Measurements from ENCODE around the gene CACHD1.
"Not testable (repeated sequence)": the region's sequence is repeated elsewhere in the genome, so short reads cannot be mapped to it uniquely, and the experiment has no call there.

The CACHD1 gene

GRCh38 chr1:64498325-64498724, 28.4 kb downstream of the CACHD1 start:
- FAIRE-seq, result no peak

GRCh38 chr1:64499011-64499410, 29.1 kb downstream of the CACHD1 start:
- FAIRE-seq, result no peak

DNA sequence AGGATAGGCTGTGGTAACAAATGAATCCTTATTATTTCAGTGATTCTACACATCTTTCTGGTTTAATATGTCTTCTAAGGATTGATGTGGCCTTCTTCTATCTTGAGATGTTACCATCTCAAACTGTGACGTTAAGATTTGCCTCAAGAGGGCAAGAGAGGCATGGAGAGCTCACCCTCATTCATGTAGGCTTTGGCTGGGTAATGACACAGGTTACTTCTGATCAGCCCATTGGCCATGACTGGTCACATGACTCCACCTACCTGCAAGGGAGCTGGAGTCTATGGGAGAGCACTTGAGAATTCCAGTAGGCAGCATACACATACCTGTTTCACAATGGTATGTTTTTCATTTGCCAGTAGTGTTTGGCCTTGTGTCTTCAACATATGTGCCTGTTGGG, 30.0 kb downstream of the CACHD1 start:
- no peak for FAIRE-seq

- FAIRE-seq, result no peak
Observed at GRCh38 chr1:64502083-64502482, 32.2 kb downstream of the CACHD1 start.

- no peak for FAIRE-seq
Observed at GRCh38 chr1:64502931-64503330, 33.0 kb downstream of the CACHD1 start.

GRCh38 chr1:64505232-64505943, 35.5 kb downstream of the CACHD1 start:
- FAIRE-seq, result no peak

DNA sequence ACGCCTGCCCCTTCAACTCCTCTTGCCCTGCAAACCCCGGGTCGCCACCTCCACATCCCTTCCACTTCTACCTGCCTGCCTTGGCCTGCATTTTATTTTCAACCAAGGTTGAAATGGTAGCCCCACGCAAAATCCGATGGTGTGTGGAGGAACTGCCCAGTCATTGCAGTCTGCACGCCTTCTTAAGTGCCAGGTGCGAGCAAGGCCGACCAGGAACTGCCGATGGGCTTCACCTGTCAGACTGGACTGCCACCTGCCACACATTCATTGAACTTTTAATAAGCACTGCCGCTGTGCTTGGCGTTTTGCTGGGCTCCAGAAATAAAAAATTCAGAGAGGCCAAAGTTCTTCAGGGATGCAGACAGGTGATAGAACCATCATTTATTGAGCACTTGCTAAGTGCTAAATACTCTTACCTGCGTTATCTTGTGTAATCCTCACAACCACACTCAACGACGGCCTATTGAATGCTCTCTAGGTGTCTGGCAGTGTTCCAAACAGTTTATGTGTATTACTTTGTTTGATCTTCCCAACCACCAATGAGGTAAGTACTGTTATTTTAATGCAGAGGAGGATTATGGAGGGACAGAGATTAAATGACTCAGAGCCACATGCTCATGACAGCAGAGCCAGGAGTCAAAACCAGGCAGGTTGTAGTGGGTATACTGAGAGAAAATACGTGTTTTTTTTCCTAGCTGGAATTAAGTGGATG, 36.2 kb downstream of the CACHD1 start:
- FAIRE-seq, result no peak

DNA sequence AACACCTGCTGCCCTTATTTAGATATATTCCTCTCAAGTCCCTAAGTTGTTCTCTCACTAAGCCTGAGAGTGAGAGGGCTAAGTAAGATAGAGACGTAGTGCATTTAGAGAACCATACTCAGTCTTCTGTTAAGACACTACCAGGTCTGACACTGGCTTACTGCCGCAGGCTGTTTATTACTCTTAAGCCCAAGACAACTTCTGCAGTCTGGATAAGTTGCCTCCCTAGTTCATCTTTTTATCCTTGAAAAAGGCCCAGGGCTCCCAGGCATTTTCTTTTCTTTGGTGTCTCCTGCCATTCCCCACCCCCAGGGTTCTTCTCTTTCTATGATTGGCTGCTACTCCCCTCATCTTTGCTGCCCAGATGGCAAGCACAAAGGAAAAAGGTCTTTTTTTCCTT, 38.7 kb downstream of the CACHD1 start:
- no peak for FAIRE-seq

DNA sequence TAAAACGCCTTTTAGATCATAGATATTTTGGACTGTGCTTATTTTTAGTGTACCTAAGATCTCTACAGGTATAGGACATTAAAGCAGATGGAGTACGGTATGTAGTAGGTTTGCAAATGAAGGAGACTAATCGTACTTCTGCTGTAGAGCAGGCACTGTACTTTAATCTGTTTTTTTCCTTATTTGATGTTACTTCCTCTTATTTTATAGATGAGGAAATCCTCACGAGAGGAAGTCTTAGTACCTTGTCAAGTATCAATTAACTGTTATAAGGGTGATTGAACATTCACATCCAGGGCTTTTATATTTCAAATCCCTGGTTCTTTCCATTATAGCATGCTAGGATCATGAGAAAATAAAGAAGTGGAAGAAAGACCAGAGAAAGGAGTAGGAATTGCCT, 41.1 kb downstream of the CACHD1 start:
- no peak for FAIRE-seq

DNA sequence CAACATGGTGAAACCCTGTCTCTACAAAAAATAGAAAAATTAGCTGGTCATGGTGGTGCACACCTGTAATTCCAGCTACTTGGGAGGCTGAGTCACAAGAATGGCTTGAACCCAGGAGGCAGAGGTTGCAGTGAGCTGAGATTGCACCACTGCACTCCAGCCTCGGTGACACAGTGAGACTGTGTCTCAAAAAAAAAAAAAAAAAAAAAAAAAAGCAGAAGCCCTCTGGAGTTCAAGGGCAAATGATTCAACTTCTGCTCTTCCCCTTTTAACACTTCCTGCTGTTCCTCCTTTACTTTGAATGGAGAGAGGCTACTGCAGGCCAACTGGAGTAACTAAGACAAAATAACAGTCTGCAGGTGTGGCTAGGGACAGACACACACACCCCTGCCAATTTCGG, 42.3 kb downstream of the CACHD1 start:
- FAIRE-seq, result not testable (repeated sequence)

DNA sequence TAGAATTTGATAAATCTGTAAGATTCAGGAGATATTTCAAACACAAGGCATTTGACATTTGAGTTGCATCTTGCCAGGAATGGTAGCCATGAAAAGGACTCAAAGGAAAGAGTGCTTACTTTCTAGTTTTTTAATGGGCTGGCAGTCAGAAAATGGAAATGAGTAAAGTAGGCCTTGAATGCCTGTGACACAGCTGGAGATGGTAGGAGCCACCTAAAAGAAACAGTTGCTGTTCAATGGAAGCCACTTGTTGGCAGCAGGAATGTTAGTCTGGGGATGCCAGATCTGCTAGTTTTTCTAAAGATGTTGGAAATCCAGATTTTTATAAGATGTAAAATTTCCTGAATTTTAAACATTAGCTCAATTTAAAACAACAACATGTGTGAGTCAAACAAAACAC, 43.6 kb downstream of the CACHD1 start:
- FAIRE-seq, result no peak

DNA sequence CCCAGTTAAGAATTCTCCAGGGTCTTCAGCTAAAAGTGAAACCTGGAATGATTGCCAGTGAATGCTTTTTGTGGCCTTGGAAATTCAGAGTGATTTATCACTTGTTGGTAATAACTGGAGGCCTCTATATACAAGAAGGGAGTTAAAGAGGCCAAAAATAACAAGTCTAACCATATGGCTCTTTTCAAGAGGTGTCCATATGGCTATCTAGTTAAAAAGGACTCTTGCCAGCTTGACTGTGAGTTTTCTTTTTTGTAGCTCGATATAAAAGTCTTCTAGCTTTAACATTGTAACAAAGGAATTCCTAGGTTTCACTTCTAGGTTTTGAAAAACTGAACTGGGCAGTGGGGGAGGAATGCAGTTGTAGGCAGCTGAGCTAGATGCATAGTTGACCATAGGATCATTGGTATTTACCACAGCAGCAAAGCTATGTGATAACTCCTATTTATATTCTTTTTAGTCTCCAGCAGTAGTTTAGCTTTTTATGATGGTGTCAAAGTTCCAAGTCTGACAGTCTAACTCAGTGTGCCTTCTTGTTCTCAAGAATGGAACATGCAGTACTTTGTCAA, 44.4 kb downstream of the CACHD1 start:
- FAIRE-seq, result no peak

DNA sequence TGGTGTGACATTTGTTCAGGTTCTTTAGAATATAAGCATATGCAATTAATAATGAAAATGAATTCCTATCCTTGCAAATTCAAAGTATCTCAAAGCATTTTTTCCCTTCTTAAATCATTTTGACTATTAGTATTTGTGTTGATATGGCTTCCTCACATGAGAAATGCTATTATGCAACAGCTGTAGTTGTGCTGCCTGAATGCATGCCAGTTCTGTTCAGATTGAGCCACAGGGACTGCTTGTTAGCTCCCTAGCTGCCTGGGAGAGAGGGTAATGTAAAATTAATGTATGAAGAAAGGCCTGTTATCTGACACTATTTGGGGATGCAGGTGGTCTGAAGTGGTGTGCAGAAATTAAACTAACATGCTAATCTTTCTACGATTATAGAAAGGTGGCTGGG, 45.5 kb downstream of the CACHD1 start:
- no peak for FAIRE-seq

DNA sequence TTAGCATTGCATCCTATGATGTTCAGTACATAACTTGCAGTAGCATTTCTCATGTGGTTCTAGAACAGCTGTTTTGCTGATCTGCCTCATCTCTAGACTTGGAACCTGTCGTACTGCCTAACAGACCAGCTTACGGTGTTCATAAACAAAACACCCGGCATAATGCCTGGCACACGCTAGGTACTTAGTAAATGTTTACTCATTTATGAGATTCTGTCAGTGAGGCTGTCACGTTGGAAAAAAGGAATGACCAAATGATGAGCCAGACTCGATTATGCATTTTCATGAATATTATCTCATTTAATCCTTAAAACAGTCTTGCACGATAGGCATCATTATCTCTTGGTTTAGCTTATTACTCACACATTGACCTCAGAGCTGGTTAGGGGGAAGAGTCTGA, 46.4 kb downstream of the CACHD1 start:
- FAIRE-seq, result no peak

- FAIRE-seq, result no peak
Observed at GRCh38 chr1:64516803-64517568, 47.1 kb downstream of the CACHD1 start.

DNA sequence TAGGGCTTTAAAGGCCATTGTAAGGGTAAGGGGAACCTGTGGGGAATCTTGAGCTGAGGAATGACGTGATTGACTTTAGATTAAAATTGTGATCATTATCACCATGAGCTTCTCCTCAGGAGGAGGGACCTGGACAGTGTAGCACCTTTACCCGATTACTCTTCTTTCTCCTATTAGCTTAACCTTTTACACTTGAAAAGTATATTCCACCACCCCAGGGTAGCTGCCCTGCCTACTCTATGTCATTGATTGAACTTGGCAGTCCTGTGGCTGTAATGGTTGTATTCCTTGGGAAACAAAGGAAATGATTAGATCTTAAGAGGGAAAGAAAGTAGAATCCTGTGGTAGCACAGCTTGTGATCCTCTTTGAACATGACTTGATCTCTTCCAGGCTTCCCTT, 47.7 kb downstream of the CACHD1 start:
- no peak for FAIRE-seq

DNA sequence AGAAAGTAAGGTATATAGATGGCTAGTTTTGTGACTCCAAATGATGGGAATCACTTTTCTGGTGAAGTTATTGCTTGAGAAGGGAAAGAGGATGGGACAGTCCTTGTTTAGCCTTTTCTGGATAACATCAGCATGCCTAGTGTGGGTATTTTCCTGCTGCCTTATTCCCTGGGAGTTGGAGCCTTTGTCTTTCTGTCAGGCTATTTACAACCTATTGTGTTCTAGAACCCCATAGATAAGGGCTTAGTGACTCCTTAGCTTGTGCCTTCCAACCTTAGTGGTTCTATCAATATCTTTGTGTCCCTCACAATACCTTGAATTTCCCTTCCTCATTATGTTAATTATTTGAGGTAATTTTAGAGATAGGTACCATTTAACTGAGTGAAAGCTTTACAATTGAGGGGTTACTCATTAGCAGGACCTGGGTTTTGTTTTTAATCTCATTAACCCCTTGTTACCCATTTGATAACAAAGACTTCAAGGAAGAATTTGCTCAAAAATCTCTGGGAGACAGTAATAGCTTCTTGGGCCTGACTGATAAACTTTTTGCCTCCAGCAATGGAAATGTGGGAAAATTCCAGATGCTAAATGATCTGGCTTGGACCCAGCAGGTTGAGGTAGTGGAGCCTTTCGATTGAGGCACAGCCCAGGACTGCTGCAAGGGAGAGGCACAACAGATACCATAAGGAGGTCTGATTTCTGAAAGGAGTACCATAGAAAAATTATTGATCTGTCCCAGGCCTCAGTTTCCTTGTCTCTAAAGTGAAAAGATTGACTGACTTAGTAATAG, 49.0 kb downstream of the CACHD1 start:
- FAIRE-seq, result no peak

- FAIRE-seq, result no peak
Observed at GRCh38 chr1:64519901-64520300, 50.0 kb downstream of the CACHD1 start.

- no peak for FAIRE-seq
Observed at GRCh38 chr1:64522740-64523139, 52.8 kb downstream of the CACHD1 start.

DNA sequence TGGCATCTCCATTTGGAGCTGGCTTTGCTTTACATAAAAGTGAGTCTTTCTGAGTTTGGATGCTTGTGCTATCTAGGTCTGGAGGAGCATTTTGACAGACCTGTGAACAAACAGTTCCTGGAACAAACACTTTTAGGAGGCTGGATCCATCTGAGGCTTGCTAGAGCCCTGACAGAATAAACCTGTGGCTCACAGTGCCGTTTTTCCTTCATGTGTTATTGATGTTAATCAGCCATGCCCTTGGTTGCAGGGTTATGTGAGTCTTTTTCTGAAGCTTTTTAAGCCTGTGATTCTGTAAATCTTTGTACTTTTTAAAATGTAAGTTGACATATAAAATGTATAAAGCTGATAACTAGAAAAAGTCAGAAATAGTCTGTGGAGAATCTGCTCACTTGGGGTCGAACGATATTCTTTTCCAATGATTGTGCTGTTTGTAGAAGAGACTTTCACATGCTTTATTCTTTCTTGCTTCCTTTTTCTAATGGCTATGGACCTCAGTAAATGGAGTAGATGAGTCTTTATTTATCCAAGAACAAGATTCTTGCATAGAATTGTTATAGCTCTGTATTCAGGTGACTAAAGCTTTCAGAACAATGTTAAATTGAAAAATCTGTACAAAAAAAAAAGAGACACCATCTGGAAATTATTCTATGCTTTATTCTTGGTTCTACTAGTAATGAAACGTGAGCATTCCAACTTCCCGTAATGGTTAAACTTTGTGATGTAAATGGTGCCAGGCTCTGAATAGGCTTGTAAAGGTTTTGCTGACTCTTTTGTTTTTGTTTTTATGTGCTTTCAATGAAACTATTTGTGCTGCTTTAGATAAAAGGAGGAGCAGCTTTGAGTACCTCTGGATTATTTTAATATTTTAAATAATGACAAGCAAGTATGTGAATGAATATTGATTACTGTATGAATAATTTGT, 53.7 kb downstream of the CACHD1 start:
- FAIRE-seq, result no peak

DNA sequence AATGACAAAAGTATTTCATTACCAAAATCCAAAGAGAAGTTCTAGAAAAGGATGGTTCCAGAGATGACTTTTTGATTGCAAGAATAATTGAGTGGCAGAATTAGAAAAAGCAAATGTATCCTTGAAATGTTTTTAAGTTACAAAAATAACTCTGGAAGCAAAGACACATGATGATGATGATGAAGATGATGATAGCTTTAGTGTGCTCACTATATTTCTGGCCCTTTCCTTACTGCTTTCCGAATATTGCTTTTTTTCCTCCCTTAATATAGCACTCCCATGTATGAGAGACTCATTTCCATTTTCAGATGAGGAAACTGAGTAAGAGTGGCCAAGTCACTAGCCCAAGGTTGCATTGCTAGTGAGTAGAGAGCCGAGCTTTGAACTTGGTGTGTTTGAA, 54.7 kb downstream of the CACHD1 start:
- FAIRE-seq, result no peak
